ENCODE data around the gene GNAT2. TPM values are rescaled to one million over a fixed set of nuclear protein-coding genes. Genes with fewer than 3 reads are reported as not detected.
A peak's percentile ranks its signal among the peaks of the same experiment; 100 is the strongest.

Gene GNAT2
- total RNA-seq, 1 donor from 2014 or later: 0.57 TPM

DNA sequence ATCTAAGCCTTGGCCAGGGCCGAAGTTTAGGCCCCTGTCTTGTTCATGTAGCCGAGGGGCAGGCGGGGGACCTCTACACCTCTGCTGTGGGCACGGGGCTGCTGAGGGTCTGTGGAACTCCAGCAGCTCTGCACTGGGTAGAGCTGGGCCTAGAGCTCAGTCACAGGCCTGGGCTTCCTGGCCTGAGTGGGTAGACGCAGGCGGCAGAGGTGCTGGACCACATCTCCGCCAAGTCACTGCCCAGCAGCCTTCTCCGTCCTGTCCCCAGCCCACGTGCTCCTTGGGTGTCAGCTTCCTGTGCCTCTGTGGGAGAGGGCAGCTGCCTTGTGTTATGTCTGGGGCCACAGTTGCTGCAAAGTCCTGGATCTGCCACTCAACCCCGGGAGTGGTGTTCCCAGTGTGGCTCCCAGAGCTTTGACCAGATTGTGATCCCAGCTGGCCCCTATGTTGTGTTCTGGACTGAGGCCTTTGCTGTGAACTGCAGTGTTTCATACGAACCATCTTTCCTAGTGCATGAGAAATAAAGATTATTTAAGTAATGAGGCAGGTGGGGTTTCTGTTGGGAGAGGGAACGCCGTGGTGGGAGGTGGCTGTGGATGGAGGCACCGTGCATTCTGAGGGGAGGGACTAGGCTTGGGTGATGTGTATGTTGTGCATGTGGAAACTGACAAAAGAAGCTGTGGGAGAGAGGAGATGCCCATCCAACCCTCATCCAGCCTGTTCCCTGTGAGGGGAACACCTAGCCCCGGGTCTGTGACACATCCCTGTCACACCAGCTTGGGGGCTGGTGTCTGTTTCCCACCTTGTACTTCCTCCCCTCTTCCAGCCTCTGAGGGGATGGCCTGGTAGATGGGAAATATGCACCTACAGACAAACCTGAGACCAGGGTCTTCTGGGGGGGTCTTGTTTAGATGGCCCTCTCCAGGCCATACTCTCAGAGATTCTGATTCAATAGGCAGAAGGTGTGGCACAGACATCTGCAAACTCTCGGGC, 12.4 kb upstream of the GNAT2 start:
- no peak for DNase-seq (ENCODE audit: low spot score, unreplicated experiment)
- TF ChIP-seq, protein P1, sequence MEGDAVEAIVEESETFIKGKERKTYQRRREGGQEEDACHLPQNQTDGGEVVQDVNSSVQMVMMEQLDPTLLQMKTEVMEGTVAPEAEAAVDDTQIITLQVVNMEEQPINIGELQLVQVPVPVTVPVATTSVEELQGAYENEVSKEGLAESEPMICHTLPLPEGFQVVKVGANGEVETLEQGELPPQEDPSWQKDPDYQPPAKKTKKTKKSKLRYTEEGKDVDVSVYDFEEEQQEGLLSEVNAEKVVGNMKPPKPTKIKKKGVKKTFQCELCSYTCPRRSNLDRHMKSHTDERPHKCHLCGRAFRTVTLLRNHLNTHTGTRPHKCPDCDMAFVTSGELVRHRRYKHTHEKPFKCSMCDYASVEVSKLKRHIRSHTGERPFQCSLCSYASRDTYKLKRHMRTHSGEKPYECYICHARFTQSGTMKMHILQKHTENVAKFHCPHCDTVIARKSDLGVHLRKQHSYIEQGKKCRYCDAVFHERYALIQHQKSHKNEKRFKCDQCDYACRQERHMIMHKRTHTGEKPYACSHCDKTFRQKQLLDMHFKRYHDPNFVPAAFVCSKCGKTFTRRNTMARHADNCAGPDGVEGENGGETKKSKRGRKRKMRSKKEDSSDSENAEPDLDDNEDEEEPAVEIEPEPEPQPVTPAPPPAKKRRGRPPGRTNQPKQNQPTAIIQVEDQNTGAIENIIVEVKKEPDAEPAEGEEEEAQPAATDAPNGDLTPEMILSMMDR (IDR thresholded peaks at IDR 0.05; ENCODE audit: unreplicated experiment): no peak
- Mint-ChIP-seq H3K27me3 (no peaks in the 10 kb centered on the region), H3K4me3 (ENCODE audit: low read depth) (no peak overlapping the region), H3K36me3 (ENCODE audit: insufficient read depth) (peaks cover 8% of the 10 kb centered on the region), H3K27ac (no peak overlapping the region), H3K4me1 (ENCODE audit: low read depth) (peaks cover 3% of the 10 kb centered on the region), H3K9me3 (ENCODE audit: low read depth) (no peaks in the 10 kb centered on the region)

DNA sequence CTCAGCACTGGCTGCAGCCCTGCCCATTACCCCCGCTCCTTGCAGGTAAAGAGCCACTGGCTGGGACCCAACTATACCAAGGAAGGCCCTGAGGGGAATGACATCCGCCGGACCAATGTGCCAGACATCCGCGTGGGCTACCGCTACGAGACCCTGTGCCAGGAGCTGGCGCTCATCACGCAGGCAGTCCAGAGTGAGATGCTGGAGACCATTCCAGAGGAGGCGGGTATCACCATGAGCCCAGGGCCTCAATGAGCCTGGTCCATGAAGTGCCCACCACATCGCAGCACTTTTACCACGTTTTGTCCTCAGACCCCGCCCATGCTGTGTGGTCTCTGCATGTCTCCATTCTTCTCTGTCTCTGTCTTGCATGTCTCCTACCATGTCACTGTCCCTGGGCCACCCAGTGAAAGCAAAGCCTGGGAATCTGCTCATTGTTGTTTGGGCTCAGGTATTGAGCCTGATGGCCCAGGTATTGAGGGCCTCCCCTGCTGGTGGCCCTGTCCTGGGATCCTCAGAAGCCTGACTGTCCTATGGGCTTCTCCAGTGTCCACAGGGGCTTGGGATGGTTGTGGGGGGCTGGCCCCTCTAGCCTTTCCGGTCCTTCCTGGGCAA, 11.6 kb upstream of the GNAT2 start:
- Mint-ChIP-seq H3K4me3 (ENCODE audit: low read depth) (no peak overlapping the region), H3K9me3 (ENCODE audit: low read depth) (no peaks in the 10 kb centered on the region), H3K27me3 (no peaks in the 10 kb centered on the region), H3K27ac (no peak overlapping the region), H3K4me1 (ENCODE audit: low read depth) (peaks cover 2% of the 10 kb centered on the region), H3K36me3 (ENCODE audit: insufficient read depth) (peaks cover 8% of the 10 kb centered on the region)
- TF ChIP-seq, protein P1 (IDR thresholded peaks at IDR 0.05; ENCODE audit: unreplicated experiment): no peak
- DNase-seq (ENCODE audit: low spot score, unreplicated experiment): no peak

DNA sequence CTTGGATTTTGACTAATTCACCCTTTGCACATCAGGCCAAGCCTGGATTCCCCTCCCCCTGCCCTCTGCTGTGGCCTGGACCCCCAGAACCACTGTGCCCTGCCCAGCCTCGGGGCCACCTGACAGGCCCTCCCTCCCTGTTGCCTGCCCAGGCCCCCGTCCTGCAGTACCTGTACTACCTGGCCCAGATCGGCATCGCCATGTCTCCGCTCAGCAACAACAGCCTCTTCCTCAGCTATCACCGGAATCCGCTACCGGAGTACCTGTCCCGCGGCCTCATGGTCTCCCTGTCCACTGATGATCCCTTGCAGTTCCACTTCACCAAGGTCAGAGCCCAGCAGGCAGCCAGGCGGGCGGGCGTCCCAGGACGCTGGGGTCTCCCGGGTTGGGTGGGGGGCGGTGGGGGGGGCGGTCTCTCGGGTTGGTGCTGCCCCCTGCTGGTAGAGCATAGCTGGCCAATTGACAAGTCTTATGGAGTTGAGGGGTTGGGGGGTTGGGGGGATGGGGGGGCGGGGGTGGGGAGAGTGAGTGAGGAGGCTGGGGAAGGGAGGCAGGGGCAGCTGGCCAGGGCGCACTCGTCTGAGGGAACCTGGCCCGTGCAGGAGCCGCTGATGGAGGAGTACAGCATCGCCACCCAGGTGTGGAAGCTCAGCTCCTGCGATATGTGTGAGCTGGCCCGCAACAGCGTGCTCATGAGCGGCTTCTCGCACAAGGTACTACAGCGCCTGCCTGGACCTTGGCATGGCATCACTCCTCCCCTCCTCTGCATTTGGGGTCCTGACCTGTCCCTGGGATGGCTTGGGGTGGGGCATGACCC, 10.9 kb upstream of the GNAT2 start:
- Mint-ChIP-seq H3K27ac (peak overlapping the region; percentile 62), H3K4me3 (ENCODE audit: low read depth) (no peak overlapping the region), H3K36me3 (ENCODE audit: insufficient read depth) (peaks cover 8% of the 10 kb centered on the region), H3K9me3 (ENCODE audit: low read depth) (no peaks in the 10 kb centered on the region), H3K27me3 (no peaks in the 10 kb centered on the region), H3K4me1 (ENCODE audit: low read depth) (no peaks in the 10 kb centered on the region)
- TF ChIP-seq, protein P1 (IDR thresholded peaks at IDR 0.05; ENCODE audit: unreplicated experiment): peak; percentile 40
- no peak for DNase-seq (ENCODE audit: low spot score, unreplicated experiment)

DNA sequence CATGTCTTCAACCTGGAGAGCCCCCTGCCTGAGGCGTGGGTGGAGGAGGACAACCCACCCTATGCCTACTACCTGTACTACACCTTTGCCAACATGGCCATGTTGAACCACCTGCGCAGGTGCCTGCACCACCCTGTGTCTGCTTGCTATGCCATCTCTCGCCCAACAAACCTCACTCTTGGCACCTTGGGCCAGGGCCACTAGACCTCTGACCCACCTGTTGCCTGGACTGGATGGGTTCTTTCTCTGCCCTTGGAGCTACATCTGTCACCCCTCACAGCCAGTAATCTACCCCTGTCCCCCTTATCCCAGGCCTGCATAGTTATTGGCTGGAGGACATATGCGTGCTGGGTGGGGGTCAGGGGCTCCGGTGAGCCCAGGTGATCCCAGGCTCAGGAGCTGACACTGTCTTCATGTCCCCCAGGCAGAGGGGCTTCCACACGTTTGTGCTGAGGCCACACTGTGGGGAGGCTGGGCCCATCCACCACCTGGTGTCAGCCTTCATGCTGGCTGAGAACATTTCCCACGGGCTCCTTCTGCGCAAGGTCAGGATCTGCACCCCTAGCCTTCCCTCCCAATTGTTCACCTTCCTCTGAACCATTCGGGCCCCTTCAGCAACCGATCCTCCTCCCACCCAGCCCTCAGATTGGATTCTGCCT, 10.1 kb upstream of the GNAT2 start:
- Mint-ChIP-seq H3K27me3 (no peaks in the 10 kb centered on the region), H3K4me1 (ENCODE audit: low read depth) (no peaks in the 10 kb centered on the region)
- DNase-seq (ENCODE audit: low spot score, unreplicated experiment): no peak

More for the DNA sequence above, 10.1 kb upstream of the GNAT2 start:
- Mint-ChIP-seq H3K9me3 (ENCODE audit: low read depth) (no peaks in the 10 kb centered on the region), H3K27ac (no peak overlapping the region), H3K4me3 (ENCODE audit: low read depth) (no peak overlapping the region), H3K36me3 (ENCODE audit: insufficient read depth) (peaks cover 8% of the 10 kb centered on the region)
- TF ChIP-seq, protein P1 (IDR thresholded peaks at IDR 0.05; ENCODE audit: unreplicated experiment): no peak
